Mesothelial cell of epicardium (in vitro differentiated cells): ENCODE results near the gene TSHZ2. TPM values are rescaled to one million over a fixed set of nuclear protein-coding genes. Genes with fewer than 3 reads are reported as not detected.

Experiments used
- DNase-seq, 2 experiments: peaks; one replicate each; pipeline ENCODE4 v3.0.0; 2021; ENCODE audit warnings: low spot score in 2 of 2; ENCODE audit not compliant: unreplicated experiment in 2 of 2
- H3K27ac Mint-ChIP-seq: 2 replicates; pipeline ENCODE4 v1.8.0; 2021; ENCODE audit warnings: mixed read lengths
- H3K27me3 Mint-ChIP-seq: 2 replicates; pipeline ENCODE4 v1.8.0; 2021; ENCODE audit warnings: low read depth, mixed read lengths
- H3K36me3 Mint-ChIP-seq: 2 replicates; pipeline ENCODE4 v1.8.0; 2021; ENCODE audit warnings: mixed read lengths
- H3K4me1 Mint-ChIP-seq: 2 replicates; pipeline ENCODE4 v1.8.0; 2021; ENCODE audit warnings: mixed read lengths
- H3K4me3 Mint-ChIP-seq: 2 replicates; pipeline ENCODE4 v1.8.0; 2021; ENCODE audit warnings: mild to moderate bottlenecking, moderate library complexity, mixed read lengths
- H3K9me3 Mint-ChIP-seq: 2 replicates; pipeline ENCODE4 v1.8.0; 2021; ENCODE audit warnings: mixed read lengths
- CTCF ChIP-seq: fragments of 200-600 bp; sonication (generic); IDR thresholded peaks from one replicate; pipeline ENCODE4 v1.5.0; 2021; ENCODE audit warnings: antibody characterized with exemption; ENCODE audit not compliant: unreplicated experiment
- total RNA-seq: library from RNA; stranded (reverse); gene quantifications from 3 replicates; pipeline ENCODE4 v1.2.1, GENCODE V29; 2021

TSHZ2 gene
- total RNA-seq, 1 donor from 2014 or later = 28.8 TPM

GRCh38 chr20:53202777-53203176 lies 230.6 kb downstream of the TSHZ2 start:
- no peak for DNase-seq
- H3K27ac Mint-ChIP-seq = no peak overlapping the region
- H3K36me3 Mint-ChIP-seq = no peaks in the 10 kb centered on the region
- no peaks in the 10 kb centered on the region for H3K27me3 Mint-ChIP-seq
- H3K4me1 Mint-ChIP-seq = peaks cover 19% of the 10 kb centered on the region
- H3K9me3 Mint-ChIP-seq = no peaks in the 10 kb centered on the region
- H3K4me3 Mint-ChIP-seq = no peak overlapping the region
- TF ChIP-seq CTCF = no peak

DNA sequence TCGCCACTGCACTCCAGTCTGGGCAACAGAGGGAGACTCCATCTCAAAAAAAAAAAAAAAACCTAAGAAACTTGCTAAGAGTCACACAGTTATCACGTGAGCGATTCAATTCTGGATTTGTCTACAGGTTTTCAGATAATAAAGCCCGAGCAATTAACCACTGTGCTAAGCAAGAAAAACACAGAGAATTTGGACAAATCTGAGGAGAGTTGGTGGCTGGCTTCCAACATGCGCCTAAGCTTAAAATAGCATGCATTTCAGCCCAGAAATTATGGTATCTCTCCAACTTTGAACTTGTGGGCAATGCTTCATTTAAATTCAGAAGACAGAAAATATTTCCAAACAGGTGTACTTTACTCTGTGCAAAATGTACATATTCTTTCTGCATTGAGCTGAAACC lies 232.9 kb downstream of the TSHZ2 start:
- H3K27ac Mint-ChIP-seq = no peak overlapping the region
- H3K9me3 Mint-ChIP-seq = no peaks in the 10 kb centered on the region
- H3K4me1 Mint-ChIP-seq = peaks cover 25% of the 10 kb centered on the region
- no peak for DNase-seq
- no peaks in the 10 kb centered on the region for H3K27me3 Mint-ChIP-seq
- no peak overlapping the region for H3K4me3 Mint-ChIP-seq
- TF ChIP-seq CTCF = no peak
- H3K36me3 Mint-ChIP-seq = peaks cover 3% of the 10 kb centered on the region

GRCh38 chr20:53208110-53208832 lies 236.1 kb downstream of the TSHZ2 start:
- no peak overlapping the region for H3K27ac Mint-ChIP-seq

DNA sequence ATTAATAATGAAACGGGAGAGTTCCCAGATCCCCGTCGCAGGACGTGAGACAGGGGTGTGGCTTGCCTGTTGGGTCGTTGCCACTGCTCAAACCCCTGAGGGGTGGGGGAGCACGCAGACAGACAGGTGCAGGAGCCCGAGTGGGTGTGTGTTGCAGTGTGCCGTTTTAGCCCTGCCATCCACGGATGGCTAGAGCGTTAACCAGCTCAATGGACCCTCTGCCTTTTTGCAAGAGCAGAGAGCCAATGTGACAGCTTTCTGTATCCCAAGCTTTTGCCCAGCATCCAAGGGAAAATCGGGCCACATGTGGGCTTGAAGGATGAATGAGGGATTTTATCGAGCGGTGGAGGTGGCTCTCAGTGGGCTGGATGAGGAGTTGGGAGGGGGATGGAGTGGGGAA lies 237.9 kb downstream of the TSHZ2 start:
- Mint-ChIP-seq H3K9me3 (no peaks in the 10 kb centered on the region), H3K4me3 (no peak overlapping the region), H3K27me3 (no peaks in the 10 kb centered on the region), H3K4me1 (peaks cover 32% of the 10 kb centered on the region), H3K36me3 (peaks cover 3% of the 10 kb centered on the region), H3K27ac (no peak overlapping the region)
- no peak for TF ChIP-seq CTCF
- DNase-seq = no peak

More at GRCh38 chr20:53208110-53208832, 236.1 kb downstream of the TSHZ2 start:
- peaks cover 25% of the 10 kb centered on the region for H3K4me1 Mint-ChIP-seq
- no peak overlapping the region for H3K4me3 Mint-ChIP-seq
- TF ChIP-seq CTCF = no peak
- no peaks in the 10 kb centered on the region for H3K27me3 Mint-ChIP-seq
- DNase-seq = no peak
- H3K9me3 Mint-ChIP-seq = no peaks in the 10 kb centered on the region
- H3K36me3 Mint-ChIP-seq = peaks cover 3% of the 10 kb centered on the region

GRCh38 chr20:53210931-53211330 lies 238.8 kb downstream of the TSHZ2 start:
- H3K27ac Mint-ChIP-seq = no peak overlapping the region
- peaks cover 3% of the 10 kb centered on the region for H3K36me3 Mint-ChIP-seq
- no peaks in the 10 kb centered on the region for H3K27me3 Mint-ChIP-seq
- no peak for DNase-seq
- H3K9me3 Mint-ChIP-seq = no peaks in the 10 kb centered on the region
- TF ChIP-seq CTCF = no peak
- H3K4me1 Mint-ChIP-seq = peaks cover 29% of the 10 kb centered on the region
- no peak overlapping the region for H3K4me3 Mint-ChIP-seq
